NCI-H146 (cell line): ENCODE data around the gene DLG2.
A peak's percentile ranks its signal among the peaks of the same experiment; 100 is the strongest.

Source experiments
- DNase-seq: peaks from one replicate; lab custom pipeline; 2025; lab: John Stamatoyannopoulos, UW

The DLG2 gene

DNA sequence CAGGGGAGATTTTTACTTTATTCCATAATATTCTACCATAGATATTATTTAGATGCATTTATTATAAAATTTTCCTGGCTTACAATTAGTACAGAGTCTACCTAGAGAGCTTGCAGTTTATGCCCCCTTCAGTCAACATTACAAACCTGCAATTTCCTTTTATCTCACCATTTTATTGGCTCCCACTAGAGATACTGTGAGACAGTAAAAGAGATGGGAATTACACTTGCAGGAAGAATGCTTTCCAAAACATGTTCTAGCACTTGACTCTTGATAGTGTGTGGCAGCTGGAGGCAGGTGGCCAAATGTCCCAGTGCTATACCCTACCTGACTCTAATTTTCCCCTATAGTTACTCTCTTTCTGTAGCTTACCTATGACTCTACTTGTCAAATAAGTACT lies 863.2 kb downstream of the DLG2 start:
- DNase-seq: no peak

DNA sequence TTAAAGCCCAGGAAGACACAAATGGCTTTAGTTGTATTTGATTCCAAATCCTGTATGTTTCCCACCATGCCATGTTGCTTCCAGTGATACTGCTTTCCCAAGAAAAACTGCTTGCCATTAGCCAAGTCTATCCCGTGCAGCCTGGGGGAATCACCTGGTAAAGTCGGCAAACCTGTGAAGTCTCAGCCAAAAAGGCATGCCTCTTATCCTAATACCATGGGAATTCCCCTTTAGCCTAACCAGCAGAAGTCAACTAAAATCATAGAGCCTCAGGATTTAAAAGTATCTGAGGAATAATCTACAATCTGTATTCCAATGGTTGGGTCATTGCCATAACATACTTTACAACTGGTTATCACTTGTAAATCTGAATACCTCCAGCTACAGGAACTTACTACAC lies 869.4 kb downstream of the DLG2 start:
- DNase-seq: no peak

DNA sequence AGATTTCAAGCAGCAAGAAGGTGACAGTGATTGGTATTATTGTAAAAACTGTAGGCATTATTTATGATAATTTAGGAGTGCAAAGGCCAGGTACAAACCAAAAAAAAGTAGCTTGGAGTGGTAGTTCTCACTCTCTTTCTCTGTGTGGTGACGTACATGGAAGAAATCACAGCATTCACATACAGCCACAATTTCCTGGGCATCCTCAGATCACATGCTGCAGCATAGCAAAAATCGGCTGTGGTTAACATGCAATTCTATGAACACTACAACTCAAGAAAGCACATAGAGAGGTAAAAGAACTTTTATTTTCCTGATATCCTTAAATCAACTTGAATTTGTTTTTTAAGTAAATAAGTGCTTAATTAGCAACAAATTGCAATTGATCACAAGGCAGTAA lies 875.8 kb downstream of the DLG2 start:
- DNase-seq: no peak

DNA sequence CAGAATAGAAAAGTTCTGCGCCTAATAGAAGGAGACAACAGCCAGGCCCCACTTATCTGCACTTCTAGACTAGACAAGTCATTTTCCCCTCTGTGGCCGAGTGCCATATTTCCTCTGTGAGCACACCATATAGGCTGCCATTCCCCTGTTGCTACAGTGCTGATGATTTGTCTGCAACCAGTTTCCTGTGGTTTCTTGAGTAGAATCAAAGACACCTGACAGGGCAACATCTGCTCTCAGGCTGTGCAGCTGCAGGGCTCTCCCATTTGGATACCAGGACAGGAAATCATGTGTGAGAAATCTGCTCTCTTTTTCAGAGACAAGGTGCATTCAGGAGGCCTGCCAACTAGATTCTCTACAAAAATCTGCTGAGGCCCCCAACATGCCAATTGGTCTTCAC lies 879.3 kb downstream of the DLG2 start:
- no peak for DNase-seq

DNA sequence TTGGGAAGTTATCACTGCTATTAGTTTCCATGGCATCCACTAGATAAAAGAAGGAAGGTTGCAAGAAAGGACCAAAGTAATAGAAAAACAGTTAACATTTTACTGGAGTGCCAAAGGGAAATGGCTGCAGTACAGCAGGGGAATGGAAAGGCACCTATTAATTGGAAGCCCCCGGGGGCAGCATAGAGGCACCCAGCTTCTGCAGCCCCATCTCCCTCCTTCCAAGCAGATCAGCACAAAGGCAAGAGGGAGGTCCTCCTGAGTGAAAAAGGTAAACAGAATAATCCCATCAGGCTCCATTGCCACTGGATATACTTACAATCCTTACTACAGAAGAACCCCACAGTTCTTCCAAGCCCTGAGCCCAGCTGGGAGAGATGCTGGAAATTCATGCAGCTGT lies 887.1 kb downstream of the DLG2 start:
- no peak for DNase-seq

DNA sequence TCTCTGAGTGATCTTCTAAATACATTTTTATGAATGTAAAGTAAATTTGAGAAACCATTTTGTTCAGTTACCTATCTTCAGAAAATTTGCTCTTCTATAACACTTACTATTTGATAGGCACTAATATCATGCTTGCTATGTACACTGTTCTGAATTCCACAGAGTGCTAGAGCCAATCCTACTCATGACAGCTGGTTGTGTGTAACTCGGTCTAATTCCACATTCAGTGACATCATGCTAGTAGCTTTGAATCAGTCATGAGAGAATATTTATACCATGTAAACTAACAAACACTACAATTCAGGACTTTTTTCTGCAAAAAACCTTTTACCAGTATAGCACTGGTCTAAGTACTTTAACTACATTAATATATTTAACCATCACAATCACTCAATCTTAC lies 902.9 kb downstream of the DLG2 start:
- DNase-seq: no peak

DNA sequence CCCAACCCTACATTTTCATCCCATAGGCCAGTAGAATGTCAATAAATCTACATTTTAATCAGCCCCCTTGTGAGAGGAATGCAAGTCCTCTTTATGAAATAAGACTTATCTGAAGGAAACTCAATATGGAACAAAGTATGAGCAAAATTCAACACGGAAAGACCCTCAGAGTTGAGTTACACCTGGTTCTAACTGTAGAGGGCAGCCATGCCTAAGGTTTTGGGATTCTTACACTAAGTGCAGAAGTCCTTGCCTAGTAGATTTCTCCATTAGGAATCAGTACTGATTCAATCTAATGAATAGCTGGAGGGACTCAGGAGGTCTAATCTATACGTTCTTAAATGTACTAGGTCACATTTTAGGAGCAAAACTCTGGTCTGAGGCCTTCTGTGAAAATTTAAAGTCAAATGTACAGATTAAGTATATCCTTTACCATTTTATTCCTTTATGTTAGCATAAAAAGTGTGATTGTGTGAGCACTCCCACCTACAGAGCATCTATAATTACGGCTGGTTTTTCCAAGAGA lies 904.5 kb downstream of the DLG2 start:
- DNase-seq: no peak

DNA sequence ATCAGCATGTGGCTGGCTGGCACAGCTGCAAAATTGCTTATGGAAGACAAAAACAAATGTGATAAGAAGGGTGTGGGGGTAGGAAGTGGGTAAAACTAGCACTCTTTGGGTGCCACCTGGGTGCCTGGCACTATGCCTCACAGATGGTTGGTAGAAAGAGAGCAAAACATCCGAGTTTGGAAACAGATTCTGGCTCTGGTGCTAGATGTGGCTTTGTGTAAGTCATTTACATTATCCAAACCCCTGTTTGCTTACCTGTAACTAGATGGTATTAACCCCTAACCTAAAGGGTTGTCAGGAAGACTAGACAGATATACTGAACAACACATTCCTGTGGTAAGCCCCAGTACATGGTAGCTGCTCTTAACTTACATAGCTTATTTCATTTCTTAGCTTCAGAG lies 905.6 kb downstream of the DLG2 start:
- DNase-seq: no peak

DNA sequence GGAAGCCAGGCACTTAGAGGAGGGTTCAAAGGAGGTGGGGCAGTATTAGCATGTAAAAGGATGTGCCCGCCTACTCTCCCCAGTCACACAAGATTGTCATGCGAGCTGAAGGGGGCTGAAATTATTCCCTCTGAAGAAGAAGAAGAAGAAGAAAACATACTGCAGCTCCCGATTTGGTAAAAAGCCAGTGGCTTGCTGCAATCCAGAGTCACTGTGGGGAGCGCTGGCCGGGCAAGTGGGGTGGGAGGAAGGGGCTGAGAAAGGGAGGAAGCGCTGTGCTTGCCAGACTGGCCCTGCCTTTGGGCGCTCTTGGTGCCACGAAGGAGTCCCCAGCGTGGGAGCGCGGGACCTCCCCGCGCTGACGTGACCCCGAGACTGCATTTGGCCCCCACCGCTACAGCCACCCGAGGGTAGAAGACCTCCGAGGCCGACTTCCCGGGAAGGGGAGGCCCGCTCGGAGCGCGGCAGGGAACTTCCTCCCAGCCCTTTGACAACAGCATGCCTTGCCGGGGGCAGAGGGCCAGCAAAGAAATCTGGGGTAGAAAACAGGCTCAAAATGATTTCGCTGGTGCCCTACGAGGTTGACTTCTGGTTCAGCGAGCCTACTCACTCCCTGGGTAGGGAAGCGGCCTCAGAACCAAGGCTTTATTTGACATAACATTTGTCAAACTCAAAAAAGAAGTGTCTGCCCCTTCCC lies 906.3 kb downstream of the DLG2 start:
- DNase-seq: peak; percentile 34

DNA sequence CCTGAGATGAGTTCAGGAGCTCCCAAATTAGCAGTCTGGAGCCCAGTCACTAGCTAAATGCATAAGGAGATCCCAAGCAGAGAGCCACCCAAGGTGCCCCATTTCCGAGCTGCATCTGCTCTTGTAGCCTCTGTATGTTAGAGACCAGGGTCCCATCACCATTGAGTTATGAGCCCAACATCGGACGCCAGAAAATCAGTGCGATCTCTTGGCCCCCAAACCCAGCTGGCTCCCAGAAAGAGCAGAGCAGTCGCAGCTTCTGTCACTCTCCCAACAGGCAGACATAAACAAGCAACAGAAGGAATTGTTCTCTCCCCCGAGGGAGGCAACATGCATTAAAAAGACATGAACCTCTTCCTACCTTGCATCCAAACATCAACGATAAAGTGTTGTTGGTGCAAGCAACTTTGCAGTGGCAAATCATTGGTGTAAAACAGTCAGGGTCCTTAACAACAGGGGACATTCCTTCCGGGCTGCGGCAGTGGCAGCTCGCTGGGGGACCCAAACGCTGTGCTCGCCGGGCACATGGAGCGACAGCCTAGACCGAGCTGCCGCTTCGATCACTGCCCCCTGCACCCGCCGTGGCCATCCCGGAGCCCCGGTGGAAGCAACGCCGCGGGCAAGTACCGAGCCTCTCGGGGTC lies 907.1 kb downstream of the DLG2 start:
- peak; percentile 18 for DNase-seq

DNA sequence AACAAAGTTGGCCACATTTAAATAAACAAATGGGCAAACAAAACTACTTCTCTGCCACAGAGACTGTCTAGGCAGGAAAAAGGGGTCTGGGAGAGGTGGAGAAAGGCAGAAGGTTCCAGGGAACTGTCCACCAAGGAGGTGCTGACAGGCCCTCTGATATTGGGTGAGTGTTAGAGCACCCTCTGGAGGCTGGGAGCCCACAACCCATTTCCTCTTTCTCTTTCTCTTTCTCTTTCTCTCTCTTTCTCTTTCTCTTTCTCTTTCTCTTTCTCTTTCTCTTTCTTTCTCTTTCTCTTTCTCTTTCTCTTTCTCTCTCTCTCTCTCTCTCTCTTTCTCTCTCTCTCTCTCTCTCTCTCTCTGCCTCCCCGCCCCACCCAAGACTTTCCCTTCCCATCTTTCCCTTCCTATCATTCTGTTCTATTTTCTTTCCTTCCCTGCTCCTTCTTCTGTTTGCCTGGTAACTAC lies 912.8 kb downstream of the DLG2 start:
- peak; percentile 58 for DNase-seq

DNA sequence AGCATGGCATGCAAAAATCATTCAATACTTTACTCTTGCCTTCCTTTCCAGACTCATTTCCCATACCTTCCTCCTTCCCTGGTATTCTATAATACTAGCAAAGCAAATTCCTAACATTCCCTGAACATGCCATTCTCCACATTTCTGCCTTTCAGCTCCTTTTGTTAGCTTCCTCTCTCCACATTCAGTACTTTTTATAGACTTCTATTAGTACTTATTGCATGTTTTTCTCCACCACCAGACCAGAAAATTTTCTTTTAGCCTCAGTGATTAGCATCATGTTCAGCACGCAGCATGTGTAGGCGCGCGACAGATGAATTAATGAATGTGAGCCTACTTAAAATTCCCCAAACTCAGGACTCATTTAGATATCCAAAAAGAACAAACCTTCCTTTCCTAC lies 935.3 kb downstream of the DLG2 start:
- no peak for DNase-seq

DNA sequence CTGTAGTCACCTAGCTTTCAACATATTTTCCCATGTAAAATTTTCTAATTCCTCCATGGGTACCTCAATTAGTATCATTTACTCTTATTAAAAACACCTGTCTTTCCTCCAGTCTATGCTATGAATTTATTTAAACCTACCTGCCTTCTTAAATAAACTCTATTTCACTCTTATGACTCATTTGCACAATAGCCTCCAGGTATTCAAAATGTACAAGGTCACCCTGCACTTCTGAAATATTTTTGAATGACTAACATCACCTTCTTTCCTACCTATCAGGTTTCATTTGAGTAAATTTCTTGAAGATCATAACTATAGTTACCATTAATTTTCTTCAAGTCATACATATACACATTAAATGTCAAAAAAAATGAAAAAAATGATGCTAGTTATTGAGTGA lies 939.7 kb downstream of the DLG2 start:
- DNase-seq: no peak

DNA sequence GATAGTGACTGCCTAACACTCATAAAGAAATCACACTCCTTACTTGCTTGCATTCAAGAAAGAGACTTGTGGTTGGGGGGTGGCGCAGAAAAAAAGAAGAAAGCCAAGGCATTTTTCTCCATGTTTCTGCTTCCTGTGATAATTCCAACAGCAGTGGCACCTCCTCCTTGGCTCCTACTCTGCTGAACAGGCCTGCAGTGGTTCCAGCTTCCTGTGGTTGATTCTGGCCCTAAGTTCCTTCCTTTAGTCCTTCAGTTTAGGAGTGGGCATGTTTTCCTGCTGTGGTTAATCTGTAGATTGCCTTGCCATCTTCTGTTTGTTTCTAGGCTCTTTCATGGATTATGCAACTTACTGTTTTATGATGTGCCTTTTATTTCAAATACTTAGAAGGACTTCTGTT lies 940.4 kb downstream of the DLG2 start:
- no peak for DNase-seq

DNA sequence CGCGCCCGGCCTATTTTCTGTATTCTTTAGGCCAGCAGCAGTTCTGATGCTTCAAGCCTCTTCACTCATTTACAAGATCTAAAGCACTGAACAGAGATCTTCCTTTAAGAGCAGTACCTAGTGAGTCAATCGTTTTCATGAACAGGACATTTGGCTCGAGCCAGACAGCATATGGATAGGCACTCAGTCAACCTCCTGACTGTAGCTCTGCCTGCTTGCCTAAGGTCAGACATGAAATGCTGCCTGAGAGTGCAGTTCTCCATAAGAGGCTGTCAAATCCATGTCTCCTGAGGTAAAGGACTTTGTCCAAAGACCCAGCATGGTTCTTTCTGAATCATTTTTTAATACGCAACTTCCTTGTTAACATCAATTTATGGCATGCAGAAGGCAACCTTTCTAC lies 941.2 kb downstream of the DLG2 start:
- DNase-seq: no peak

DNA sequence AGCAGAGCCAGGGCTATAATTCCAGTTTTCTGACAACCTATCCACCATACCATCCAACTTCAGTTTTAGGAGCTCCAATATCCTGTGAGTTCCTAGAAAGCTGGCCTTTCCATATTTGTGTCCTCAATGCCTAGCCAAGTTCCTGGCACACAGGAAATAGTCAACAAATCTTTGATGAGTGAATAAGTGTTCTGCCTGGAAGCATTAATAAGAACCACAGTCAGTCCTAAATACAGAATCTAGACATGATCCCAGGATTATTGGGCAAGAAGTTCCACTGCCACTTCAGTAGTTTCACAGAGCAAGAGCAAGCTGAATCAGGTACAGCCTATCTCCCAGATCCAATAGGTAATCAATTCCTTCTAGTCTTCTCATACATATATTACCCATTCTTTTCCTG lies 942.0 kb downstream of the DLG2 start:
- DNase-seq: no peak

DNA sequence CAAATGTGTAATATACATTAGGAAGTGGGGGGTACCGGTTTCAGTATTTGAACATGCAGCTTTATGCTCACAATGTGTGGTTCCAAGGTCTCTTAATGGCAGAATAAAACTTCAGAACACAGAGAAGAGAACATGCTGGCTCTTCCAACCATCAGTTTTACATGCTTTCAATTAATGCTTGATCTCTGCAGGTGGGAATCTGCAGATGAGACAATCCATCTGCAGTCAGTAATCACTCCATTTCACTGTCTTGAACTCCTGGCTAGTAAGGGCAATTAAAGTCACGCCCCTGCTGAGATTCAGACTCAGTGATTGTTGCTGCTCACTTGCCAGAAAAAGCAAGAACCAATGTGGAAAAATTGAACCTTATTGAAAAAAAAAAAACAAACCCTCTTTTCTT lies 945.7 kb downstream of the DLG2 start:
- peak; percentile 10 for DNase-seq

DNA sequence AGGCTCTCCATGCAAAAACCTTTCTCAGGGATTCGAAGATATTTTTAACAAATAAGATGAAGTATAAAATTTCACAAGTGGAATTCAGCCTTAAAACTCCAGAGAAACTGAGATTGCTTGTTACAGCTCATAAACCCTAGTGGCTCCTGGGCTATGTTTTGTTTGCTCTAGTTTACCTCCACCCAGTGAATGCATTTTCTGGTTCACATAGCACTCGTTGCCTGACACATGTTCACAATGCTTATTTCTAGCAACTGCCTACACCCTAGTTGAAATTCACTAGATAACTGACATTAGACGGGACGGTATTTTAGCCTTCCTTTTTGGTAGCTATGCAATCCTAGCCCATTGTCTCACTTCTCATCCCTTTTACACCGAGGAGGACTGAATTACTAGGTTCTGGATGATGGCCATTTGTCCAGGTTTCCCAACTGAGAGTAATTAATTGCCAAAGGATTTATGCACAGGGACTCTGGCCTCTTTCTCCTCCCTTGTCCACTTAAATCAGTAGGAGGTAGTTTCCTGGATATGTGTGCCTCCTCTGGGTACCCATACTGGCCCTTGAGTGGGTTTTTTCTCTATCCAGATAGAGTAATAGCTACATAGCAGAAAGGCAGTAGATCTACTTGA lies 951.6 kb downstream of the DLG2 start:
- no peak for DNase-seq

DNA sequence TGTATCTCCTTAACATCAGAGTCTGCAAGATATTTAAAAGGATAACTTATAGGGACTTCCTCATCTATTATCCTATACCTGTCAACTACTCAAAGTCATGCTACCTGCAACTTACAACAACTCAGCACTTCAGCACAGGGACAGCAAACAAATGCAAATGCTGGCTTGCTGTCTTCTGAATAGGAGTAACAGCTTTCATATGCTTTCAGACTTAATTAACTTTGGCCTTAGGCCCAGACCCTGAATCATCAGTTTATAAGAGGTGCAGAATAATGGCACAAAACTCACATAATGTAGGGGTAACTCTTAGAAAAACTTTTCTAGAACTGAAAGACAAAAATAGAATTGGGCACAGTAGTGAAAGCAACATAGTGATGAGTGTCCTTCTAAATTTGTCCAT lies 953.4 kb downstream of the DLG2 start:
- no peak for DNase-seq

DNA sequence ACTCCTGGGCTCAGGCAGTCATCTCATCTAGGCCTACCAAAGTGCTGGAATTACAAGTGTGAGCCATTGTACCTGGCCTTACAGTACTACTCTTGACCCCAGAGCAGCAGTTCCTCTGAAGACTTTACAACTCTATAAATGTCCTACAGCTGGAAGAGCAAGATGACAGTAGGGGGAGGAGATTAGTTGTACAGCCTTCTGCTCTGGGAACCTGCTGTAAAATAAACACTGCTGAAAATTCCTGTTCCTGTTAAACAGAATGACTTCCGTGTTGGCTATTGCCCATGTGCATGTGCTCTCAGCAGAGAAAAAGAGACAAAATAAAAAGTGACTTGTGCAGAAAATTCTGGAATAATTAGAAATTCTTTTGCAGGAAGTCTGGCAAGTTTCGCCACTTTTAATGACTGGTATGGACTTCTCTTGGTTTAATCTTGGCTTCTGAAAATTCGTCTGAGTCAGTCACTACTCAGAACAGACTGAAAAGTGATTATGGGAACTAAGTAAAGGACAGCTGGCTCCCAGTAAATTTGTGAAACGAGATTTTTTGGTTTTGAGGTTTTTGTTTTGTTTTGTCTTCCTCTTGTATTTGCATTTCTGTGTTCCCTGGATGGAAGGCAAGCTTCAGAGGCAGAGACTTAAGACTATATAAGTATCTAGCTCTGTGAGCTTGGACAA lies 955.7 kb downstream of the DLG2 start:
- DNase-seq: no peak

DNA sequence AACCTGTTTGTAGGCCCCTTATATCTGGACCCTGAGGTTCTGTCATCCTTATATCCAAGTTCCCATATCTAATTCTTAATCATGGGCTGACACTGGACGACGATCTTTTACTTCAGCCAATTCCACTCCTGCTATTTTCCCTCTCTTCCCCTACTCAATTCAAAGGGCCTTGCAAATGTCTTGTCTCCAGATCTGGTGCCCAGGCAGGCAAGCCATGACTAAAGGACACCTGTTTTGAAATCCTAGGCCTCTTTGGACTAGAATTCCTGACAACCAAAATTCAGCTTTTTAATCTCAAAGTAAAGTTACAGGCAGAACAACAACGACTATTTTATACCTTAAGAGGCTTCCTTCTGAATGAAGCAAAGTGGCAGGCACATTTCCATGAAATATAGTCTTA lies 963.4 kb downstream of the DLG2 start:
- DNase-seq: no peak

DNA sequence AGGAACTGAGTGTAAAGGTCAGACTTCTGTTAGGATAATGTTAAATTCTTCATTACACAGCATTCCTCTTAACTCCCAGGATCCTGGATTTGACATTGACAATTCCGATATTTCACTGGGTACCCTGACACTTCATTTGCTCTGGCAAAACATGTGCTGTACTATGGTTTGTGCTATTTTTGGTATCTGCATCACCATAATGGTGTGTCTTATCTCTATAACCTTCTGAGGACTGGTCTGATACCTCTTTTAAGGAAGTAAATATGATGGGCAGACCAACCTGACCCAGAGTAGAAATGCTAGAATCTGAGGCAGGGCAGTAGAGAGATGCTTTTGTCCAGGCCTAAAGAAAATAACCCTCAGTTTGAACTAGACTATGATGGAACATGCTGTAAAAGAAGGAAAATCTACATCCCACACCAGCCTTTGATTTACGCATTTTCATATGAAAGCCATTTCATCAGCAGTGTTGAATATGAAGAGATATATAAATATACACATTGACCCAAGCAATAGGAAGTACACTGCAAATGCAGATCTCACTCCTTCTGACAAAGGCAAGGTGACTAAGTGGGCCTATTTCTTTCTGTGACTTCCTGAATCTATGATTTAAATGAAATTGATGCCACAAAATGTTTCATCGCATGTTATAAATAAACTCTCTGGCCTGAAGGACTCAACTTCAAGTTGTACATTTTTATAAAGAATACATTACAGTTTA lies 966.7 kb downstream of the DLG2 start:
- DNase-seq: no peak
